GM04504 (cell line): Measurements from ENCODE around the gene GIPC1.
"Not testable (repeated sequence)": the region's sequence is repeated elsewhere in the genome, so short reads cannot be mapped to it uniquely, and the experiment has no call there.

Experiments used
- DNase-seq: peaks from one replicate; pipeline ENCODE4 v3.0.0-alpha.2; 2012; ENCODE audit warnings: low read depth

GIPC1 gene

DNA sequence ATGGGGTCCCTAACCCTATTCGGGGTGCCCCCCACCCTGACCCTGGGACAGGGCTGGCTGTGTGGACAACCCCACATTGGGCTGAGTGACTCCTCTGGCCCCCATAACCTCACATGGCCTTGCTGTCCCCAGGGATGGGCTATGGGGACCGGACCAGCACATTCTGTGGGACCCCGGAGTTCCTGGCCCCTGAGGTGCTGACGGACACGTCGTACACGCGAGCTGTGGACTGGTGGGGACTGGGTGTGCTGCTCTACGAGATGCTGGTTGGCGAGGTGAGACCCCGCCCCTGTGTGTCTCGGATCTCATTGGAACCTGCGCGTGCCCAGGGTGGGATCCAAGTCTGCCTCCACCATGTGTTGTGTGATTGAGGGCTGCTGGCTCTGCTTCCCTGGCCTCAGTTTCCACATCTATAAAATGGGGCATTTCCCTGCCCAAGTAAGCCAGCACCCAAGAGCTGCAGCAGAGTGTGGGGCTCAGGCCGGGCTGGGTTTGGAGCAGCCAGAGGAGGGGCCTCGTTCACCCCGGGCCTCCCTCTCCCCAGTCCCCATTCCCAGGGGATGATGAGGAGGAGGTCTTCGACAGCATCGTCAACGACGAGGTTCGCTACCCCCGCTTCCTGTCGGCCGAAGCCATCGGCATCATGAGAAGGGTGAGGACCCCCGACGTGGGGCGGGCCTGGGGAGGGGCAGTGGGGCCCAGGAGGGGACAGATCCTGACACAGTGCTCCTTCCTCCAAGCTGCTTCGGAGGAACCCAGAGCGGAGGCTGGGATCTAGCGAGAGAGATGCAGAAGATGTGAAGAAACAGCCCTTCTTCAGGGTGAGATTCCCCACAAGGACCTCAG is 25.7 kb downstream of the GIPC1 start:
- no peak for DNase-seq

DNA sequence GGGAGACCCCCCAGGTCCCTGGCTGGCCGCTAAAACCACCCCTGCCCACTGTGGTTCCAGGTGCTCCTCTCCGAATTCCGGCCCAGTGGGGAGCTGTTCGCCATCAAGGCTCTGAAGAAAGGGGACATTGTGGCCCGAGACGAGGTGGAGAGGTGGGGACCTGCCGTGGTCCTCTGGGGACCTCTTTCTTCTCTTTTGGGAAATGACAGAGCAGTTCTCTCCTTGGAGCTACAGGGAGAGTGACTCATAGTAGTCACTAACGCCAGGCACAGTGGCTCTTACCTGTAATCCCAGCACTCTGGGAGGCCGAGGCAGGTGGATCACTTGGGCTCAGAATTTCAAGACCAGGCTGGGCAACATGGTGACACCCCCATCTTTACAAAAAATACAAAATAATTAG is 28.1 kb downstream of the GIPC1 start:
- no peak for DNase-seq

DNA sequence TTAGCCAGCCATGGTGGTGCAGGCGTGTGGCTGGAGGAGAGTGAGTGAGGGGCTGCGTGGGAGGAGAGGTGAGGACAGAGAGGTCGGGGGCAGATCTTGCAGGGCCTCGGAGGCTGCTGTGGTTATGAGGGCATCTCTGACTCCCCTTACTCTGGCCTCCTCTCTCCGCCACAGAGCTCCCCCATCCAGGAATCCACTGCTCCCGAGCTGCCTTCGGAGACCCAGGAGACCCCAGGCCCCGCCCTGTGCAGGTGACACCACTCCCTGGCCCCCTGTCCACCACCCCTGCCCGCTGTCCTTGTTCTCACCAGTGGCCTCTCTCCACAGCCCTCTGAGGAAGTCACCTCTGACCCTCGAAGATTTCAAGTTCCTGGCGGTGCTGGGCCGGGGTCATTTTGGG is 28.5 kb downstream of the GIPC1 start:
- no peak for DNase-seq

DNA sequence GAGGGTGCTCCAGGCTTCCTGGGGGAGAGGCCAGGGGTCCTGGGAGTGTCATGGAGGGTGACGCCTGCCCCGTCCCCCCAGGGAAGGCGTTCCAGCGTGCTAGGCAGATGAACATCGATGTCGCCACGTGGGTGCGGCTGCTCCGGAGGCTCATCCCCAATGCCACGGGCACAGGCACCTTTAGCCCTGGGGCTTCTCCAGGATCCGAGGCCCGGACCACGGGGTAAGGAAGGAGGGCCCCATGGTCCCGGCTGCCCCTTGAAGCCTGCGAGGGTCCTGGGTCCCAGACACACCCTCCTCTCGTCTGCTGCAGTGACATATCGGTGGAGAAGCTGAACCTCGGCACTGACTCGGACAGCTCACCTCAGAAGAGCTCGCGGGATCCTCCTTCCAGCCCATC is 32.2 kb downstream of the GIPC1 start:
- no peak for DNase-seq

DNA sequence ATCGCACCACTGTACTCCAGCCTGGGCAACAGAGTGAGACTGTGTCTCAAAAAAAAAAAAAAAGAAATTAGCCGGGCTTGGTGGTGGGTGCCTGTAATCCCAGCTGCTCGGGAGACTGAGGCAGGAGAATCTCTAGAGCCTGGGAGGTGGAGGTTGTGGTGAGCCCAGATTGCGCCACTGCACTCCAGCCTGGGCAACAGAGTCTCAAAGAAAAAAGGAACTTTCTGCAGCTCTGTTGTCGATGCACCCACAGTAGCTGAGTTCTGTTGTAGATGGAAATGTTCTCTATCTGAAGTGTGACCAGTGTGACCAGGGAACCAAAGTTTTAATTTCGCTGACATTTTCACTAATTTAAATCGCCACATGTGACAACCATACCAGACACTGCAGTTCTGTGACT is 33.5 kb downstream of the GIPC1 start:
- DNase-seq = not testable (repeated sequence)

DNA sequence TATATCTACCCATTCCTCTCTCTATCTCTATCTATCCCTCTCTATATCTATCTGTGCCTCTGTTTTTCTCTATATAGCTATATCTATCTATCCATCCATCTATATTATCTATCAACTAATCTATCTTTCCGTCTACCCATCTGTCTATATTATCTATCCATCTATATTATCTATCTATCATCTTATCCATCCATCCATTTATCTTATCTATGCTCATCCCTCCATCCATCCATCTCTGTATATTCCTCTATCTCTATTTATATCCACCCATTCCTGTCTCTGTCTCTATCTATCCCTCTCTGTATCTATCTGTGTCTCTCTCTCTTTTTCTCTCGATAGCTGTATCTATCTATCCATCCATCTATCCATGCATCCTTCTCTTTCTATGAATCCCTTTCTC is 35.0 kb downstream of the GIPC1 start:
- DNase-seq = no peak

DNA sequence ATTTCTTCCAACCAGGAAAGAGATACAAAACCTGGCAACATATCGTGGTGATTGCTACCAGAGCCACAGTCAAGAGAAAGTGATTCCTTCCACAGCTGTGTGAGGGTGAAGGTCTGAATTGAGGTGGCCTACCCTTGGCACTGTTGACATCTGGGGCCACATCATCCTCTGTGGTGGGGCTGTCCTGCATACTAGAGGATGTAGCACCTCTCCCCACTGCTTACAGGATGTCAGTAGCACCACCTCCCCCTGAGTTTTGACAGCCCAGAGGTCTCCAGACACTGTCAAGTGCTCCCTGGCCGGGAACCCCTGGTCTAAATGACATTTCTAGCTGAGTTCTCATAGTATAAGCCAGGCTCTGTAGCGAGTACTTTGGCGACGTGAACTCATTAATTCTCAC is 36.2 kb downstream of the GIPC1 start:
- DNase-seq = no peak

DNA sequence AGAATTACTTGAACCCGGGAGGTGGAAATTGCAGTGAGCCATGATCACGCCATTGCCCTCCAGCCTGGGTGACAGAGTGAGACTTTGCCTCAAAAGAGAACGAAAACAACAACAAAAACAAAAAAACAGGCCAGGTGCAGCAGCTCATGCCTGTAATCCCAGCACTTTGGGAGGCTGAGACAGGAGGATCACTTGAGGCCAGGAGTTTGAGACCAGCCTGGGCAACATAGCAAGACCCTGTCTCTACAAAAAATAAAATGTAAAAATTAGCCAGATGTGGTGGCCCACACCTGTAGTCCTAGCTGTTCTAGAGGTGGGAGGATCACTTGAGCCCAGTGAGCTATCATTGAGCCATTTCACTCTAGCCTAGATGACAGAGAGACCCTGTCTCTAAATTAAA is 43.6 kb downstream of the GIPC1 start:
- not testable (repeated sequence) for DNase-seq

DNA sequence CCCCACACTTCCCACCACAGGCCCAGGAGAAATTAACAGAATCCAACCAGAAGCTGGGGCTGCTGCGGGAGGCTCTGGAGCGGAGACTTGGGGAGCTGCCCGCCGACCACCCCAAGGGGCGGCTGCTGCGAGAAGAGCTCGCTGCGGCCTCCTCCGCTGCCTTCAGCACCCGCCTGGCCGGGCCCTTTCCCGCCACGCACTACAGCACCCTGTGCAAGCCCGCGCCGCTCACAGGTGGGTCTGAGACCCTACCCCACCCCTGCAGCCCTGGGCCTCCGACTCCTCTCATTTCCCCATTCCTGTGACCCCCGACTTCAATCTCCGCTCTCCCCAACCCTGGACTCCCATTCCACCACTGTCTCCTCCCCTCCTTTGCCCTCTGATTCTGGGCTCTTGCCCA is 45.1 kb downstream of the GIPC1 start:
- no peak for DNase-seq

DNA sequence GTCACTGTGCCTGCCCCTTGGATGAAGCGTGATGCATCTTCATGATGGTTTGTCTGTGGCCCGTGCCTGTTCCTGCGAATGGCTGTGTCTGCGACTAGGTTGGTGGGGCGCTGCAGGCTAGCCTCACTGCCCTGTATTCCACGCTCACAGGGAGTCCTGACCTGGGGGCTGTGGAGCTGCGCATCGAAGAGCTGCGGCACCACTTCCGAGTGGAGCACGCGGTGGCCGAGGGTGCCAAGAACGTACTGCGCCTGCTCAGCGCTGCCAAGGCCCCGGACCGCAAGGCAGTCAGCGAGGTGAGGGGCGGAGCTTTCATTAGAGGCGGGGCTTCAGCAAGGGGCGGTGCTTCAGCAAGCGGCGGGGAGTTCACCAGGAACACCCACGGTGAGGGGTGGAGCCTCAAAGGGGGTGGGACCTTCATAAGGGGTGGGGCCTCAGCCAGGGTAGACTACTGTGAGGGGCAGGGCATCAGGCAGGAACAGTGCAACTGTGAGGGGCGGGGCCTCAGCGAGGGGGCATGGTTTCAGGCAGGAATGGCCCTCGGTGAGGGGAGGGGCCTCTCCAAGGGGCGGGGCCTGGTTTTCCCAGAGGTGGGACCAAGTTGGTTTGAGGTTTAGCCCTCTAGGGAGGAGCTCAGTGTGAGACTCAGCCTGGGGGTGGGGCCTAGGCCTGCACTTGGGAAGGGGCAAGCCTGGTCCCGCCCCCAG is 45.6 kb downstream of the GIPC1 start:
- no peak for DNase-seq

DNA sequence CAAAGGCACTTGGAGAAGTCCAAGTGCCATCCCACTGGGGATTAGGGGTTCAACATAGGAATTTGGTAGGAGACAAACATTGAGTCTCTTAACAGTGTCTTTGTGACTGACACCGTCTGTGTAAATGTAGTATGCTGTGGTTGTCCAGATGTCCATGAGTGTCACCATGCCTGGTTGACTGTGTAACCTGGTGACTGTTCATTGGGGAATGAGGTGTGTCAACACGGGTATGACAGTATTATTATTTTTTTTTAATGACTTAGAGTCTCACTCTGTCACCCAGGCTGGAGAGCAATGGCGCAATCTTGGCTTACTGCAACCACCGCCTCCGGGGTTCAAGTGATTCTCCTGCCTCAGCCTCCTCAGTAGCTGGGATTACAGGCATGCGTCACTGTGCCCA is 46.6 kb downstream of the GIPC1 start:
- no peak for DNase-seq

DNA sequence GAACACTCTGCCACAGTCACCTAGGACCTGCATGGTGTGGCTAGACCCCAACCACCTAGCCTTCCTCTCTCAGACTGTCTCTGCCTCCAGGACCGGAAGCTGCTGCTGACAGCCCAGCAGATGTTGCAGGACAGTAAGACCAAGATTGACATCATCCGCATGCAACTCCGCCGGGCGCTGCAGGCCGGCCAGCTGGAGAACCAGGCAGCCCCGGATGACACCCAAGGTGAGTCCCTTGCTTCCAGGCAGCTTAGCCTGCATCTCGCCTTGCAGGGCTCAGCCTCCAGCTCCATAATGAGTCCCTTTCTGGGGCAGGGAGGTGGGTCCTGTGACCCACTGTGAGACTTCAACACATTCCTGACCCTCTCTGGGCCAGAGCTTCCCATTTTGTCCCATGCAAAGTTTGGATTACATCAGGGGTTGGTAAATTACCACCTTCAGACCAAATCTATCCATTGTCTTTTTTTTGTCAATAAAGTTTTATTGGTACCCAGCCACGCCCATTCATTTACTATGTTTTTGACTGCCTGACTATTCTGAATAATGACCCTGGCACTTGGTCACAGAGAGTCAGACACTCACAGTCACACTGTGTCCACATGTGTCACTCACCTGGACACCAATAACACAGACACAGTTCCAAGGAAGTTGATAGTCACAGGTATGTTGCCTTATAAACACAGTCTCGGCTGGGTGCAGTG is 49.4 kb downstream of the GIPC1 start:
- no peak for DNase-seq

DNA sequence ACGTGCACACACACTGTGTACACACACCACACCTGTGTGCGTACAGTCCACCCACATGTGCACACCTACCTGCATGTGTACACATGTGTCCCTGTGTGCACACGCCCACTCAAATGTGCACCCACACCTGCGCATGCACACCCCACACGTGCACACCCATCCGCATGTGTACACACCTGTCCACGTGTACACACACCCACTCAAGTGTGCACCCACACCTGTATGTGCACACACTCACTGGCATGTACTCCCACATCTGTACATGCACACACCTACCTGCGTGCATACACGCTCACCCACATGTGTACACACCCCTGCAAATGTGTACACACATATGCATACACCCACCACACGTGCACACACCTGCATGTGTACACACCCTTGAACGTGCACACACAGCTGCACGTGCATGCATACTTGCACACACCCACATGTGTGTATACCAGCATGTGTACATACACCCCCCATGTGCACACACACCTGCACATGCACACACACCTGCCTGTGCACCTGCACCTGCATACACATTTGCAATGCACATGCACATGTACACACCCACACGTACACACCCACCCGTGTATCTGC is 52.2 kb downstream of the GIPC1 start:
- DNase-seq = no peak

DNA sequence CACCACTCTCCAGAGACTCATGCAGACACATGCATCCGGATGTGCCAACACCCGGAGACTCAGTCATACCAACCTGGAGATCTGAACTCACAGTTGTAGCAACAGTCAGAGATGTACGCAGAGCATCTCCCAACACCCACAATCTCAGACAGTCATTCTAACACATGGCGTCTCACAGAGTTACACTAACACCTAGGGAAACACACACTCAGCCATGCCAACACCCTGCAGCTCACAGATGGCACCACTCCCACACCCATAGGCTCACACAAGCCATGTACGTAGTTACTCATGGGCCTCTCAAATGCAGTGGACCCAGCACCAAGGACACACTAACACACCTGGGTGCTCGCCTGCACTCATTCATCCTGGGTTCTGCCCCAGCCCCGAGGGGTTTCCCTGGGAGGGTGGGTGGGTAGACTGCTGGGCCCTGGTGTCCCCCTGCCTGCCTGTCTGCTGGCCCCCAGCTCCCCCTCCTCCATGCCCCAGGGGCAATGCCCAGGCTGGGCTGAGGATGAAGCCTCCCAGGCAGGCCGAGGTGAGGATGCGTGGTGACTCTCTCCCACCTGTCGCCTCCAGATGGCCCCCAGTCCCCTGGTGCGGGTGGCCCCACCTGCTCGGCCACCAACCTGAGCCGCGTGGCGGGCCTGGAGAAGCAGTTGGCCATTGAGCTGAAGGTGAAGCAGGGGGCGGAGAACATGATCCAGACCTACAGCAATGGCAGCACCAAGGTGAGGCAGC is 52.9 kb downstream of the GIPC1 start:
- no peak for DNase-seq

DNA sequence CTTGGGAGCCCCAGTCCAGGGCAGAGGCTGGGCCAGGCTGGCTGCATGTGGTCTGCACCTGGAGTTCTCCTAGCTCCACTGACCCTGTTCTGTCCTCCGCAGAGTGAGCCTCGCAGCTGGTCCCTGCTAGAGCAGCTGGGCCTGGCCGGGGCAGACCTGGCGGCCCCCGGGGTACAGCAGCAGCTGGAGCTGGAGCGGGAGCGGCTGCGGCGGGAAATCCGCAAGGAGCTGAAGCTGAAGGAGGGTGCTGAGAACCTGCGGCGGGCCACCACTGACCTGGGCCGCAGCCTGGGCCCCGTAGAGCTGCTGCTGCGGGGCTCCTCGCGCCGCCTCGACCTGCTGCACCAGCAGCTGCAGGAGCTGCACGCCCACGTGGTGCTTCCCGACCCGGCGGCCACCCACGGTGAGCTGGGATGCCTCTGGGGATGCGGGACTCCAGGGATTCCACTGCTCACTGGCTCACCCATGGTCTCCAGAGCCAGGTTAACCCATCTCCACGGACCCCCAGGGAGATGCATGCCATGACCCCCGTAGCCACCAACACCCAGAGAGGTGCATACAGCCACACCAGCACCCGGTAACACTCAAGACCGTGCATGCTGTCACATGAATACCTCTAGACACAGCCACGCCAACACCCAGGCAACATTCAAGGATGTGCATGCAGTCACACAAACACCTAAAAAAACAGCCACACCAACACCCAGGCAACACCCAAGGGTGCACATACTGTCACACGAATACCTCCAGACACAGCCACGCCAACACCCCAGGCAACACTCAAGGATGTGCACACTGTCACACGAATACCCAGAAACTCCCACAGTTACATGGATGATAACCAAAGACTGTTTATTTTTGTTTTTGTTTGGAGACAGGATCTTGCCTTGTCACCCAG is 54.6 kb downstream of the GIPC1 start:
- DNase-seq = no peak

DNA sequence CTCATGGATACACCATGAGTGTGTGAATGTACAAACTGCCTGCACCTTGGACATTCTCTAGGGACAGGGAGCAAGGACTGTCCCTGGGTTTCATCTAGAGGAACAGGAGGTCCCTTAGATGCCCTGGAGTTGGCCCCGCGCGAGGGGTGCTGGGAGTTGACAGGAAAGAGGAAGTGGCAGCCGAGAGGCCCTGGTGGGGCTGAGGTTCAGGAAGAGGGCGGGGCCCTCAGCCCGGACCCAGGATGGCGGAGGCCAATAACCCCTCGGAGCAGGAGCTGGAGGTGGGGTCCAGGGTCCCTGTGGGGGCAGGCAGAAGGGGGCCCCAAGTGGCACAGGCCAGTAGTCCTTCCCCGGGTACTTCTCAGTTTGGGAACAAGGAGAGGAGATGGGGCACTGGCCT is 55.9 kb downstream of the GIPC1 start:
- no peak for DNase-seq

DNA sequence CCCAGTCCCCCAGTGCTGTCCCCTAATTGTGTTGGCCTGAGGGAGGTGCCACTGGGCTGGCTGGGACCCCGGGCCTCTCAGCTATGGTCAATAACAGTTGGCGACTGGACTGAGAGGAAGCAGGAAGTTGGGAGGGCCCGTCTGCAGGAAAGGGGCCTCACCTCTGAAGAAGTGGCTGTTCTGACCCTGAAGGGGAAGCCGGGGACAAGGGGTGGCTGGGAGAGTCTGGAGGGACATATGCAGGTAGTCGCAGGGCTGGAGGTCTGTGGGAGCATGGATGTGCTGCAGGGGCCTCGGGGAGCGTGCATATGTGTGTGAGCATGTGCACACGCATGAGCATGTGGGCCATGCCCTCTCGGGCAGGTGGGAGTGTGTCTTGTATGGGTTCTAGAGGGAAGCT is 56.9 kb downstream of the GIPC1 start:
- DNase-seq = no peak

DNA sequence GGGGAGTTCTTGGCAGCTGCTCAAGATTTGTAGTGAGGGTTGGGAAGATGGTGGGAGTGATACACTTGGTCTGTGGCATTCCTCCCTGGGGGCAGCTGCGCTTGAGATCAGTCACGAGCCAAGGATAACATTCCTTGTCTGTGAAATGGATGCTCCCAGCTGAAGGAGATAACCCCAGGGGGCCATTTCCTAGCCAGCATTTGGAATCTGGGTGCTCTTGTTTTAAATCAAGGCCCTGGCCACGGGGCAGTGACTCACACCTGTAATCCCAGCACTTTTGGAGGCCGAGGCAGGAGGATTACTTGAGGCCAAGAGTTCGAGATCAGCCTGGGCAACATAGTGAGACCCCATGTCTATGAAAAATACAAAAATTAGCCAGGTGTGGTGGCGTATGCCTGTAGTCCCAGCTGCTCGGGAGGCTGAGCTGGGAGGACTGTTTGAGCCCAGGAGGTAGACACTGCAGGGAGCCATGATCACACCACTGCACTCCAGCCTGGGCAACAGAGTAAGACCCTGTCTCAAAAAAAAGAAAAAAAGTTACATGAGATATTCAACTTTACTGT is 58.3 kb downstream of the GIPC1 start:
- no peak for DNase-seq

DNA sequence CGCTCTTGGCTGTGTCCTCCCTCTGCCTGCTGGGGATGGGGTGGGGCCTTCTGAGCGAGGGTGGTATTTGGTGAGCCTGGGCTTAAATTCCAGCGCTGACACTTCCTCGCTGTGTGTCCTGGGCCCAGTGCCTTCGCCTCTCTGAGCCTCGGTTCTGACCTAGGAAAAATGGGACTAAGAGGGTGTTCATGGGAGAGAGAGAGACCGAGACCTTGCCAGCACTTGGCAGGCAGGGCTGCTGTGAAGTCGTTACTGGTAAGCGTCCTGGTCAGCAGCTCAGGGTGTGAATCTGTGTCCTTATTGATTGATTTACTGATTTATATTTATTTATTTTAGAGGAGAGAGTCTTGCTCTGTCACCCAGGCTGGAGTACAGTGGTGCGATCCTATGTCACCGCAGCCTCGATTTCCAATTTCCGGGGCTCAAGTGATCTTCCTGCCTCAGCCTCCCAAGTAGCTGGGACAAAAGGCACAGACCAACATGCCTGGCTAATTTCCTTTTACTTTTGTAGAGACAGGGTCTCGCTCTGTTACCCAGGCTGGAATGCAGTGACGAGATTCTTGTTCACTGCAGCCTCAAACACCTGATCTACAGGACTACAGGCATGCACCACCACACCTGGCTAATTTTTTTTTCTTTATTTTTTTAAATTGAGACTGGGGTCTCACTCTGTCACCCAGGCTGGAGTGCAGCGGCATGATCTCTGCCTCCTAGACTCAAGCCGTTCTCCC is 60.4 kb downstream of the GIPC1 start:
- no peak for DNase-seq
